ENCODE results near the gene PA2G4. TPM values are rescaled to one million over a fixed set of nuclear protein-coding genes. Genes with fewer than 3 reads are reported as not detected.
A peak's percentile ranks its signal among the peaks of the same experiment; 100 is the strongest.

PA2G4 gene
- total RNA-seq, 1 donor from 2014 or later: 230 TPM

DNA sequence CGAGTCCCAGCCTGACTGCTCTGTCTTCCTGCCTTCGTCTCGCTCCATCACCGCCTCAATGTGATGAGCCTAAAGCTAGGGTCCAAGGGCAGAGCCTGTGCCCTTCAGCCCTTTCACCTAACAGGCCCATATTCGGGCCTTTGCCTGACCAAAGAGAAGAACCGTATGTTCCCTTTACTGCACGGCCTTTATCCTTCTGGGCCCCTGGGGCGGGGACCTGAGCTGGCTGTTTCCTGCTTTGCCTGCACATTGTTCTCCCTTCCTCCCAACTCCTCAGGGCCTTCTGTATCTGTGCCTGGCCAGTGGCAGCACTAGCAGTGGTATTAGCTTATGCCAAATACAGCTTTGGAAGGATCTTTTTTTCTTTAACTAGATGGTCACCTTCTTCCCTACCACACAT is 39.5 kb downstream of the PA2G4 start:
- TF ChIP-seq, protein P1, sequence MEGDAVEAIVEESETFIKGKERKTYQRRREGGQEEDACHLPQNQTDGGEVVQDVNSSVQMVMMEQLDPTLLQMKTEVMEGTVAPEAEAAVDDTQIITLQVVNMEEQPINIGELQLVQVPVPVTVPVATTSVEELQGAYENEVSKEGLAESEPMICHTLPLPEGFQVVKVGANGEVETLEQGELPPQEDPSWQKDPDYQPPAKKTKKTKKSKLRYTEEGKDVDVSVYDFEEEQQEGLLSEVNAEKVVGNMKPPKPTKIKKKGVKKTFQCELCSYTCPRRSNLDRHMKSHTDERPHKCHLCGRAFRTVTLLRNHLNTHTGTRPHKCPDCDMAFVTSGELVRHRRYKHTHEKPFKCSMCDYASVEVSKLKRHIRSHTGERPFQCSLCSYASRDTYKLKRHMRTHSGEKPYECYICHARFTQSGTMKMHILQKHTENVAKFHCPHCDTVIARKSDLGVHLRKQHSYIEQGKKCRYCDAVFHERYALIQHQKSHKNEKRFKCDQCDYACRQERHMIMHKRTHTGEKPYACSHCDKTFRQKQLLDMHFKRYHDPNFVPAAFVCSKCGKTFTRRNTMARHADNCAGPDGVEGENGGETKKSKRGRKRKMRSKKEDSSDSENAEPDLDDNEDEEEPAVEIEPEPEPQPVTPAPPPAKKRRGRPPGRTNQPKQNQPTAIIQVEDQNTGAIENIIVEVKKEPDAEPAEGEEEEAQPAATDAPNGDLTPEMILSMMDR (conservative IDR thresholded peaks at IDR 0.05; ENCODE audit: low read depth, low read length): no peak
- no peak for DNase-seq (ENCODE audit: low read depth)
- H3K4me3 ChIP-seq (ENCODE audit: low read depth, low read length): no peak overlapping the region

DNA sequence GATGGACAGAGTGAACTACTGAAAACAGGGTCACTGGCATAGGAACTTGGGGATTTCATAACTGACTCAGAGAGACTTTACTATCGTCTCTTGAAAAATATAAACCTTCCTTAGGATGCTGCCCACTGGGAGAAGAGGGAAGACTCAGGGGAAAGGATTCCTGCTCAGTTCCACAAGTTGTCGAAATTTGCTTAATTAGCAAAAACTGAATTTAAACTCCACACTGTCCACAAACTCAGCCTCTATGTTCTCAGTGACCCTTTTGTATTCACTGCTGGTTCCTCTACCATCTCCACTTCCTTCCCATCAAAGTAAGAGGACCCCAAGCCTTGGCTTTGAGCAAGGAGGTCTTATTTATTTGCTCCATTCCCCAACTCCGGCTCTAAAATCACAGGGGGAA is 40.9 kb downstream of the PA2G4 start:
- TF ChIP-seq, protein P1 (conservative IDR thresholded peaks at IDR 0.05; ENCODE audit: low read depth, low read length): no peak

DNA sequence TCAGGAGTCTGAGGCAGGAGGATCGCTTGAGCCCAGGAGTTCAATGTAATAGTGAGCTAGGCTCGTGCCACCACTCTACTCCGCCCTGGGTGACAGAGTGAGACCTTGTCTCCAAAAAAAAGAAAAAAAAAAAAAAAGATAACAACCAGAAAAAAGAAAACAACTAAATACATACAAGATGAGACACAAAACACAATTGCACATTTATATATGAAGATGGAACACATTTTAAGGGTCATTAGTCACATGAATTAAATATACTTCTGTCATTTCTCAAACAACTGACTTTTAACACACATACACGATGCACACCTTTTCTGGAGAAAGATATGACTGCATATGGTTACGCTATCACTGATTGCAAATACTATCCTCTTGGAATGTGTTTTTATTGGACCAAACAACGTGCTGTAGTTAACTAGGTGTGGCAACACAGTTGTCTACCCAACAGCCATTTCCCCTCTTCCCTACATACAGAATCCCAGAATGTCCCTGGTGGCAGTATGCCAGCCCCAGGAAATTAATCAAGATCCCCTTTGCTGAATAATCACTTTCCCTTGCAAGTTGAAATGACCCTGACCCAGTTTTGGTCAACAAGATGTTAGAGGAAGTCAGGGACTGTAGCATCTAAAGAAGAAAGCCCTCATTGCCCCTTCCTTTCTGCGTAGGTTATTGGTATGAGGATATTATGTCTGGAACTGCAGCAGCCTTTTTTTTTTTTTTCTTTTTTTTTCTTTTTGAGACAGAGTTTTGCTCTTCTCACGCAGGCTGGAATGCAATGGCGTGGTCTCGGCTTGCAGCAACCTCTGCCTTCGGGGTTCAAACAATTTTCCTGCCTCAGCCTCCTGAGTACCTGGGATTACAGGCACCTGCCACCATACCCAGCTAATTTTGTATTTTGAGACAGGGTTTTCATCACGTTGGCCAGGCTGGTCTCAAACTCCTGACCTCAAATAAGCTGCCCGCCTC is 42.4 kb downstream of the PA2G4 start:
- no peak for DNase-seq (ENCODE audit: low read depth)
- TF ChIP-seq, protein P1 (conservative IDR thresholded peaks at IDR 0.05; ENCODE audit: low read depth, low read length): no peak
- no peak overlapping the region for H3K4me3 ChIP-seq (ENCODE audit: low read depth, low read length)

More for the DNA sequence above, 40.9 kb downstream of the PA2G4 start:
- H3K4me3 ChIP-seq (ENCODE audit: low read depth, low read length): no peak overlapping the region
- DNase-seq (ENCODE audit: low read depth): no peak

DNA sequence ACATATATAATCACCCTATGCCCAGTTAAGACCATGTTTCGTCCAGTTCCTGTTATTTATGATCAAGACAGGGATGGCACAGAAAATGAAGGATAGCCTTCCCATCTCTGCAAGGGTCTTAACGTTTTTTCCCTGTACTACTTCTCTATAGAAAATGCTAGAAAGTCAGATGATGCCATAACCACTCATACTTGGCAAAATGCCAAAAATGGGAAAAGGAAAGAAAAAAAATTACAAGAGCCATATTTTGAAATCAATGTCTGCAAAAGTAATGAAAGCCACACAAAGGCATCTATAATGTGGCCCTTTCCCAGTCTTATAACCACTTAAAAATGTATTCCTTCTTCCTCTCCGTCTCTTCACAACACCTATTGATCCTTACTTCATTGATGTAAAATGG is 46.2 kb downstream of the PA2G4 start:
- TF ChIP-seq, protein P1 (conservative IDR thresholded peaks at IDR 0.05; ENCODE audit: low read depth, low read length): no peak
- DNase-seq (ENCODE audit: low read depth): no peak
- no peak overlapping the region for H3K4me3 ChIP-seq (ENCODE audit: low read depth, low read length)

DNA sequence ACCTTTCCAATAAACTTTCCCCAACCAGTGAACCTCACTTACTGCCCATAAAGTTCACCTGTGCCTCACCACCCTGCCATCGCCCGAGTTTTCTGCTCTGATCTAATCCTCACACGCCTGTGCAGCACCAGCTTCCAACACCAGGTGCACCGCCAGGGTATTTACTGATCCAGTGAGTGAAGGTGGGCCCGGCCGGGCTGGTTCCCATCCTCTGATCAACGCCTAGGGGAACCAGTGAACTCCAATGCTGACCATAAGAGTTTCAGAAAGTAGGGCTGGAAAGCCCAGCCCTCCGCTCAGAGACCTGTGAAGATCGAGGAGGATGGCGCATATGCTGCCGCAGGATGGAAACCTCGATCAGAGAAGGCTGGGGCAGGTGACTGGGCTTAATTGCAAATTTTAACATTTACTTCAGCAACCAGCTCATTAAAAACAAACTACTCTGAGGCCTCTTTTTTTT is 47.3 kb downstream of the PA2G4 start:
- no peak for DNase-seq (ENCODE audit: low read depth)
- TF ChIP-seq, protein P1 (conservative IDR thresholded peaks at IDR 0.05; ENCODE audit: low read depth, low read length): peak; percentile 59
- peak overlapping the region; percentile 86 for H3K4me3 ChIP-seq (ENCODE audit: low read depth, low read length)

DNA sequence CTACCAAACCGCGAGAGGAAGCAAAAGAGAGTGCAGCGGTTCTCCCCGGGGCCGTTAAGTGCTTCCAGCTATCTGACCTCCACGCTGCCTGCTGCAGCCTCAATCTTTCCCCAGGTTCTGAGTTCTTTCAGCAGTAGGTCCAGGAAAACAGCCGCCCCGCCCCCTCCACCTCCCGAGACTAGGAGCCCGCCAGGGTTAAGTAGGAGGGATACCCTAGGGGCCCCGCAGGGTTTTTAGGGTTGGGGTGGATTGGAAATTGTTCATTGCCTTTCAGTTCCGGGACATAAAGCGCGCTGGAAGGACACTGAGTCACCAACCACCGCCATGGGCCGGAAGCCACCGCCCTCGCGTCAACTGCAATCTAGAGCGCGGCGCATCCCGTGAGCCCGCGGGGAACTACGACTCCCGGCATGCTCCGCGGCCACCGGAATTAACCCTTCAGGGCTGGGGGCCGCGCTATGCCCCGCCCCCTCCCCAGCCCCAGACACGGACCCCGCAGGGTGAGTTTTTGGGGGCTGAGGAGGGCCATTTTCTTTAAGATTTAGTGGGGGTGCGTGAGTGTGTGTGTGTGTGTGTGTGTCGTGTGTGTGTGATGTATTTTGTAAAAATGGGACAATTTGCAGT is 47.9 kb downstream of the PA2G4 start, which contains the start of gene MYL6B:
Gene MYL6B, plus strand, starts transcription at position 456 of the 624 bp plus-strand sequence. CDS start 1,332 bp downstream, outside the sequence.
- peak within 1 kb of the TSS; percentile 86 for H3K4me3 ChIP-seq (ENCODE audit: low read depth, low read length)
- TF ChIP-seq, protein P1 (conservative IDR thresholded peaks at IDR 0.05; ENCODE audit: low read depth, low read length): no peak
- DNase-seq (ENCODE audit: low read depth): no peak
